Raji (cell line): ENCODE results near the gene QSOX2.

Source experiments
- POLR2A ChIP-seq: IDR thresholded peaks from 2 replicates; pipeline ENCODE4 v1.6.1; 2011; ENCODE audit warnings: low read depth, low read length, control low read depth; ENCODE audit not compliant: insufficient read depth

The QSOX2 gene

DNA sequence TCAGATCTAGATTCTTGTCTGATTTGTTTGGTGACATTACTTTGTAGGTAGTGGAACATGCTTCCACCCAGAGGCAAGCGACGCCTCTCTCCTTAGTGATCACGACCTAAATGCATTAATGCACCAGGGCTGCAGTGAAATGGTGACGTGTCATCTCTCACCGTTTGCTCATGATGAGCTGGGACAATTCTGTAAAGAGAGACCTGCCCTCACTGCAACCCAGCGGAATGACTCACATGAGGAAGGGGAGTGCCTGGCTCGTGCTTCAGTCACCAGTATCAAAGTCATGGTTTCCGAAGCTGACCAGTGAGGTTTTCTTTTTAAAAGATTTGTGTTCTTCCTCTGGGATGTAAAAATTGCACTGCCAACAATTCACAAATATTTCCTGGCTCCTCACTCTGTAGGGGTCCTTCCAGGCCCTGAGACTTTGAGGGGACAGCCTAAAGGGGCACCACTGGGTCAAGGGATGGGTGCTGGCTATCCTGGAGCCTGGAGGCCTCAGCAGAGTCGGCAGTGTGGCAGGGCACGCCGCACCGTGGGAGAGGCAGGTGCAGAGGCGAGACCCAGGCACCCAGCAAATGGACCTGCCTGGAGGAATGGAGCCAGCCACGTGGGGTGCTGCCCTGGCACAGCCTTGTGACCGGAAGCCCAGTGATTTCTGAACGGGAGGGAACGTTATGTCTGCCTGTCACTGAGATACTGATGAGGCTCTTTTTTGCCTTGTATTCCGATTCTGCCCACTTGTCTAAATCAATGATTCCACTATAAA, 17.3 kb downstream of the QSOX2 start:
- no peak for TF ChIP-seq POLR2A

DNA sequence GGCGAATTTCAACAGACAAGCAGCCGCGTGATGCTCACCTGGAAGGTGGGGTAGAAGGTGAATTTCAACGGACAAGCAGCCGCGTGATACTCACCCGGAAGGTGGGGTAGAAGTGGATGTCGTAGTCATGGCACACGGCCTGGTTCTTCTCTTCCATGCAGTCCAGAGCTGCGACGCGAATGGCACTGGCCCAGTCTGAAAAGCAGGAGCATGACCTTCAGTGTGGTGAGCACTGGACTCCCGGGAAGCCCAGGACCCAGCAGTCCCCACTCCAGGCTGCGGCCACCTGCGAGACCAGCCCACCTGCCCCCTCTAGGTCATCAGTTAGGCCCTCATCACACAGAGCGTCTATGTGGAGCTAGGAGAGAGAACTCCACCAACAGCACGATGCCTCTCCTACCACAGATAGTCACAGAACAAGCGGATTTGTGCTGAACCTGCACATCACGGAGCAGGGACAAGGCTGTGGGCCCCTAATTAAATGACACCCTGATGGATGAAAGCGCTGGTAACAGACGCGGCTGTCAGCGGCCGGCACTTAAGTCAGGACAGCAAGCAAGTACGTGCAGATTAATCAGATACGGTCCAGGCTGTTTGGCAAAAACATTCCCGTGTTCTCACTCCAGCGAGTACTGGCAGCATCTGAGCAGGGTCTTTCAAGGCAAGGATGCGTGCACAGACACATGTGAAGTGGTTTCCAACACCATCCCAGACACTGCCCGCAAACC, 18.8 kb downstream of the QSOX2 start:
- TF ChIP-seq POLR2A = no peak

DNA sequence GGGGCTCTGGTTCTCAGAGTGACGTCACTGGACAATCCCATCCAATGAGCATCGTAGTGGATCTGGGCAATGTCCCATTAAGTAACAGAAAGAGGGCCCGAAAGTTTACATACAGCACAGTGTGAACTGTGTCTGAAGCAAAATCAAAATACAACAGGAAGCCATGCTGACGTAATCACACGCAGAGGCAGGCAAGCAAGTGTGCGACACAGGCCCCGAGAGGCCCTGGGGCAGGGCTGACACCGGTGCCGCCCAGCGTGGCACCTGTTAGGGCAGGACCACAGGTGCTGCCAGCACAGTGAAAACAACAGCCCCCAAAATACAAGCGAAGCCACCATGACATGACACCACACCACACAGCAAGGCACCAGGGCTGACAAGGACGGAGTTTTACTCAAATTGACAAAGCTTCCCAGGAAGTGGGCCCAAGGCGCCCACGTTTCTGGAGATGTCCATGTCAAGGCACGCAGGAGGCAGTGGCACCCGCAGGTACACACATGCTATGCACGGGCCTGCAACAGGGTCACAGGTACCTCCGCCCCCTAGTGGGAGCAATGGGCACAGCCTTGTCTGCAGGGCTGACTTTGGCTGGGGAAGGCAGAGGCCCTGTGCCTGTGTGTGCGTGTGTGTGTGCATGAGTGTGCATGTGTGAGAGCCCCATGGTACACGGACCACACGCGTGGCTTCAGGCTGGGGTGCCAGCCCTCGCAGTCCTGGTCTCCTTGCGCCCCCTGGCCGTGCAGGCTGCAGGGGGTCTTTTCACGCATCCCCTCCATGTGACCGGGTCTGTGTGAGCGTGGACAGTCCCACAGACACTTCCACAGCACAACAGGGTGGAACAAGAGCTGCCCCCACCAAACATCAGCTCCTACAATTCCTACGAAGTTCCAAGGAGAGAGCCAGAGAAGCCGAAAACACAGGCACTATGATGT, 19.6 kb downstream of the QSOX2 start:
- no peak; the same call in 1 of the 2 replicates for TF ChIP-seq POLR2A

DNA sequence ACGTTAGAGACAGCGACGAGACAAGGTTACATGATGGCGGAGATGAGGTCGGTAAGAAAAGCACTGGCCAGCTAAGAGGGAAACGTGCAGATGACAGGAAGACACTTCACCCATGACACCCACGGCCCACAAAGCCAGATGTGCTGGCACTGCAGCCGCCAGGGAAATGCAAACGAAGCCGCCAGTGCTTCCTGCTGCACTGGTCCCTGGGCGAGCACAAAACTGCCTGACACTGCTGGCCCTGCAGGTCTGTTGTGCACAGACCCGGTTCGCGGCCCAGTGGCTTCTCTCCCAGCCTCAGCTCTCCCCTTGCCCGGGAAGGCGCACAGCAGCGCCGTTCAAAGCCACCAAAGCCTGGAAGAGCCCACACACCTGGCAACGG, 20.3 kb downstream of the QSOX2 start:
- TF ChIP-seq POLR2A = peak; percentile 30; the same call in 1 of the 2 replicates

DNA sequence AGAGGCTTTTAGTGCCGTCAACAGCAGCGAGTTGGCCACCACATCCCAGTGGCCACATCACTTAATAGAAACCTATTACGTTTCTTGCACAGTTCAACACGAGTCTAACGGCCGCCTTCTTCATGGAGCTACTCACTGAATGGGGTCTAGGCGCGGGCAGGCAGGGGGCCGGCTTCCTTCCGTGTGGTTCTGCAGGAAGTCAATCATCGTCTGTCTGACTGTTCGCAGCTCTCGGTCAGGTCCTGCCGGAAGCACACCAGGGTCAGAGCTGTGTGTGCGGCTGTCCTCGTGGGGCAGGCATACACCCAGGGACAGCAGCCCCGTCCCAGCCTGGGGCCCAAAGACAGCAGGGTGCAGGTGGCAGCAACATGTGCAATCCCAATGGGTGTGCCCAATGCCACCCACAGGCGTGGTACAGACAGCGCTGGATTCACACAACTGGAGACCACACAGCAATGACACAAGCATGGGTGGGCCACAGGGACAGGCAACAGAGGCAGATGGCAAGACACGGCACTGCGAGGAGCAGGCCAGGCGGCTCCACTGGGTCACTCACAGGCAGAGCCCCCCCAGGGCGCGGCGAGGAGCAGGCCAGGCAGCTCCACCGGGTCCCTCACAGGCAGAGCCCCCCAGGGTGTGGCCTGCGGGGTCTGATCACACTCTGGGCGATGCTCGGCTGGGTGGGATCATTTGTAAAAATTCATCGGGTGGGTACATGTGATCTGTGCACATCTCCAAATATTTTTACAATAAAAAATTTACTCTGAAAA, 21.6 kb downstream of the QSOX2 start:
- no peak for TF ChIP-seq POLR2A

DNA sequence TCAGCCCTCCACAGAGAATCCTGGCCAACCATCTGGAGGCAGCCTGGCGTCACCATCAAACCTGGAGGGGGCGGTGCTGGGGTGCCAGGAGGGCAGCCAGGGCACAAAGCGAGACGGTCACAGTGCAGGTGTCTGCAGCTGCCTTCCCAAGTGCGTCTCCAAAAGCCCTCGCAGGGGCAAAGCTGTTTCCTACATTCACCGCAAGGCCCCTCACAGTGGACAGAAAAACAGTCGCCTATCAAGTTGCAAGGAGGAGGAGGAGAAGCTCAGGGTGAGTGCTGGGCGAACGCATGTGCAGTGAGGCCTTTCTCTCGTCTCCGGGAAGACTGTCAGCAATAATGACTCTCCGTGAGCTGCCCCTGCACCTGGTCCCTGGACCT, 22.7 kb downstream of the QSOX2 start:
- TF ChIP-seq POLR2A = no peak

DNA sequence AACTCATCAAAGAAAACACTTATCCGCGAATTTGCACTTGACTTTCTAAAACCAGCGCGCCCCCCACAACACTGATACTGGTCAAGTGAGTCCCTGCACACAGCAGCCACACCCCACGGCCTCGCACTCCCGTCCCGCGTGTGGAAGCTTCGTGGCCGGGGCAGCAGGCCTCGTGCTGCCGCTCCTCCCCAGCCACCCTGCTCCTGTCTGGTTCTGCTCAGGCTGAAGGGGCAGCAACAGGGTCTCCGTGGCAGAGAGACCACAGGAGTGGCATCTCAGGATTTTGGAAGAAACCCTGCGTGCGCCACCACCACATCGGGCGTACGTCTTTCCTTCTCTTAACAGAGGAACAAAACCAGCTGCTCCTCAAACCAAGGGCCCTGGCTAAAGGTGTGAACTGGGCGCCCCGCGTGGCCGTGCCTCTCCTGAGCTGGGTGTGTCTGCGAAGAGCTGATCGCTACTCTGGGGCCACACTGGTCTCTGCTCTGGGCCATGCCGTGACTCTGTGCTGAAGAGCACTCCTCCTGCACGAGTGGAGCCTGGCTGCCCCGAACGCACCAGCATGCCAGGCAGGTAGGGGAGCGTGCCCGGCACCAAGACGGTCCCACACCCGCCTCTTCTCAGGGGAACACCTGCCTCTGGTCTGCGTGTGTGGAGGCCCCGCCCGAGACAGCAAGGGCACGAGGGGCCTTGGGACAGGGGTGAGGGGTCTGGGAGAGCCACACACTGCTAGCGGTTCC, 23.3 kb downstream of the QSOX2 start:
- no peak for TF ChIP-seq POLR2A

DNA sequence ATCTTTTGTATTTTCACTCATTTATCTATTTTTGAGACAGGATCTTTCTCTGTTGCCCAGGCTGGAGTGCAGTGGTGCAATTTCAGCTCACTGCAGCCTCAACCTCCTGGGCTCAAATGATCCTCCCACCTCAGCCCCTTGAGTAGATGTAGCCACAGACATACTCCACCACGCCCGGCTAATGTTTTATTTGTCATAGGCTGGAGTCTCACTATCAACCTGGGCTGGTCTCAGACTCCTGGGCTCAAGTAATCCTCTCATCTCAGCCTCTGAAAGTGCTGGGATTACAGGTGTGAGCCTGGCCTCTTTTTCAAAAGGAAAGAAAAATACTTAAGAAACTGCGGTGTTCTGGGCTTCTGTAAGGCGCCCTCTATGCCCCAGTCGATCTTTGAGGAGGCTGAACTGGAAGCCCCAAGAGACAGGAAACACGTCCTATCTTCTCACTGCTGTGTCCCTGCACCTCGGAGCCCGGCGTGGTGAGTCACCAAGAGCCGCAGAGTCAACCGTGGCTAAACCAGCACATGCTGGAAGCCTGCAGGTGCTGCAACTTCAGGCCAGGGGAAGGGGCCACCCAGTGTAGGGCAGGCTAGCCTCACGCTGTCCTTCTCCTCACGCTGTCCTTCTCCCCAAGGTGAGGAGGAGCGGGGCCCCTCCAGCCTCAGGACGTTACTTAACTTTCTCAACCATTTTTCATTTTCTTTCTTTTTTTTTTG, 25.4 kb downstream of the QSOX2 start:
- TF ChIP-seq POLR2A = no peak

DNA sequence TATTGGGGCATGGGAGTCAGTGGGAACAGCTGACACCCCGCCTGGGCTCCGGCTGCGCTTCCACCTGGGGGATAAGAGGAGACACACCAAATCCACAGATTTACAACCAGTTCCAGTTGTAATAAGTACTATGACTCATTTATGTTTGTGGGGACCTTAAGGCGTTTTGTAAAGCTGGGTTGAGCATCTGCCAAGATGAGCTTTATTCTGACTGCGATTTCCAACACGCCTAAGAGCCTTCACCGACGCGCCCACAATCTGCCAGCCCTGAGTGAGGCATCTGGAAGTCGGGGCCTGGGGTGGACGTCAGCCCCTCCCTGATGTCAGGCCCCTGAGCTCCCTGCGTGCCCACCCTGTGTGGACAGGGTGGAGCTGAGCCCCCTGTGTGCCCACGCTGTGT, 26.3 kb downstream of the QSOX2 start:
- TF ChIP-seq POLR2A = no peak

DNA sequence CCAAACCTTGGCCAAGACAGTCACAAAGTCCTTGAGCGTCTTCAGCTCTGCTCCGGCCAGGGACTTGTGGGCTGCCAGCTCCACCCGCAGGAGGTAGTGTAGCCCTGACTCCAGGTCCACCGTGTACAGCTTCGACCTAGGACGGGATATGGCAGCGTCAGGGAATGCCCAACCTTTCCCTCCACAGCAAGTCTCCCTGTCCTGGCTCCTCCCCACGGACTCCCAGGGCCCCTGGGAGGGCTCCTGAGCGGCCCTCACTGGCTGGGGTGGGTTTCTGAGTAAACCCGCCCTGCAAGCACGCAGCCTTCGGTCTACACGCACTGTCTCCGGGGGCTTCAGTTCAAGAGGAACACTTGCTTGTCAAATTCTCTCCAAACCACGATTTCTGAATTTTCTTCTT, 26.9 kb downstream of the QSOX2 start:
- TF ChIP-seq POLR2A = no peak

DNA sequence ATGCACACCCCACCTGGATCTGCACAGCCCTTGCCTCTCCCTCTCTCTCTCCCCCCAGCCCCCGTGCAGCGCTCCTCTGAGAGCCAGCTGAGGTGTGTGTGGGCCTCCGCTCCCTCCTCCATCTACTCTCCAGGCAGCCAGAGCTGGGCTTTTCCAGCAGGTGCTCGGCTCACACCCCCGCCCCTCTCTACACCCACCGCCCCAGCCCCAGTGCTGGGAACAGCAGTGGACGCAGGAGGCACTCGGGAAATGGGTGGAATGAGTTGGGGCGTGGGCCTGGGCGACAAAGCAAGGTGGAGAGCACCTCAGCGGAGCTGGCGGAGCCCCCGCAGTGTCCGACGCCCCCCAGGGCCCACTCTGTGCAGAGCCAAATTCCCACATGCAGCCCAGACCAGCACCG, 27.3 kb downstream of the QSOX2 start:
- no peak for TF ChIP-seq POLR2A

DNA sequence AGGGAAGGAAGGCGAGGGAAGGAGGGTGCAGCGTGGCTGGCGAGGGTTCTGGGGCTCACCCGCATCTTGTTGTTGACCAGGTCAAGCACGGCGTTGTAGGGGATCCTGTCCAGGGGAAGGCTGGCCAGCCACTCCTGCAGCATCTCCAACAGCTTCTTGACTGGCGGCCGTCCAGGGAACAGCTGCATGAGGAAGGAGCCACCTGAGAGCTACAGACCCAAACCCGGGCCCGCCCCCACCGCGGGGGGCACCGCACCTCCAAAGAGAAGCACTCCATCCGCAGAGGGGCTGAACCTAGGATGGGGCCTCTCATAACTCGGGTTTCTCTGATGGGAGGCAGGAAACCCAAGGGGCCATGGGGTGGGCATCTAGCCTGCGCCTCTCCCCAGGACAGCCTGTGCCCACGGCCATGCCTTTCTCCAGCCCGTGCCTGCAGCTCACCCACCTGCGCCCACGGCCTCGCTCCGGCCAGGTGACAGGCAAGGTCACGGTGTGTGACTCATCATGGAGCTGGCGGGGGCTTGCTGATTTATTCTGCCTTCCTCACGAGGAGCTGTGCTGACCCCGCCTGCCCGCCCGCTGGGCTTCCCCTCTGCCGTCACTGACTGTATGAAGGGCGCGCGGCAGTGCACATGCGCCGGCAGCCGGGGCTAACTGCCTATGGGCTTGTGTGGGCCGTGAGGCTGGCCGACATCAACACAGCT, 28.9 kb downstream of the QSOX2 start:
- no peak for TF ChIP-seq POLR2A

DNA sequence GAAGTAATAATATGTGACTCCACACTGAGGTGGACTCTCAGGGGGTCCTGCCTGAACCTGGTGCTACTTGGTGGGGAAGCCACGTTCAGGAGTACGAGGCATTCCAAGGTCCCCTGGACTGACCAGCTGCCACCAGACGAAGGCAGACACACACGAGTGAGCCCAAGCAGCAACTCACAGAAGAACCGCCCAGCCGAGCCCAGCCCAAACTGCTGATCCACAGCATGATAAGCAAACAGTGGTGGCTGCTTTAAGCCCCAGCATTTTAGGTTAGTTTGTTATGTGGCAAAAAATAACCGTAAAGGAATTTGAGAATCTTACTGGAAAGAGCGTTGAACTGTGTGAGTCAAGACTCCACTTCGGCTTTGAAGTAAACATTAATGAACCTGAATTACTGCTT, 31.9 kb downstream of the QSOX2 start:
- TF ChIP-seq POLR2A = no peak
